Liver (tissue), 3 donors: ENCODE measurements around the gene CYP11A1.

Source experiments
- CTCF ChIP-seq: fragments of 150-350 bp; IDR thresholded peaks from 2 replicates; pipeline ENCODE4 v1.5.1; 2017; ENCODE audit warnings: improper control_type of control experiment, low read depth, low read length; ENCODE audit not compliant: missing input control
- FOXA2 ChIP-seq: IDR thresholded peaks from 2 replicates; pipeline ENCODE4 v1.6.1; 2016; ENCODE audit warnings: antibody characterized with exemption
- GABPA ChIP-seq, 2 donors: IDR thresholded peaks in 1 of 2; conservative IDR thresholded peaks in 1 of 2; 2 replicates each; pipeline ENCODE4 v1.6.1; 2016; ENCODE audit warnings: antibody characterized with exemption in 2 of 2, mild to moderate bottlenecking in 1 of 2, moderate library complexity in 1 of 2
- HNF4G ChIP-seq: IDR thresholded peaks from 2 replicates; pipeline ENCODE4 v1.6.1; 2016; ENCODE audit warnings: antibody characterized with exemption
- MAX ChIP-seq: IDR thresholded peaks from 2 replicates; pipeline ENCODE4 v1.6.1; 2016; ENCODE audit warnings: antibody characterized with exemption
- RAD21 ChIP-seq, 2 donors: IDR thresholded peaks; 2 replicates each; pipeline ENCODE4 v1.6.1; 2016; ENCODE audit warnings: antibody characterized with exemption in 2 of 2, mild to moderate bottlenecking in 2 of 2
- REST ChIP-seq: IDR thresholded peaks from 2 replicates; pipeline ENCODE4 v1.6.1; 2016; ENCODE audit warnings: antibody characterized with exemption, mild to moderate bottlenecking
- TAF1 ChIP-seq: conservative IDR thresholded peaks from 2 replicates; pipeline ENCODE4 v1.6.1; 2016; ENCODE audit warnings: antibody characterized with exemption, mild to moderate bottlenecking
- YY1 ChIP-seq: IDR thresholded peaks from 2 replicates; pipeline ENCODE4 v1.6.1; 2016; ENCODE audit warnings: antibody characterized with exemption, mild to moderate bottlenecking
- ZBTB33 ChIP-seq: IDR thresholded peaks from 2 replicates; pipeline ENCODE4 v1.6.1; 2016; ENCODE audit warnings: antibody characterized with exemption
- donor health status: healthy.
- donor health status: healthy.

GRCh38 chr15:74381190-74381453 lies 13.7 kb upstream of the CYP11A1 start:
- TF ChIP-seq CTCF (no peak), YY1 (no peak), GABPA (IDR thresholded peaks at IDR 0.05 in 1 of 2, conservative IDR thresholded peaks at IDR 0.05 in 1 of 2) (no peak), HNF4G (no peak), ZBTB33 (no peak), MAX (no peak), REST (no peak), FOXA2 (no peak), RAD21 (IDR thresholded peaks at IDR 0.05) (no peak), TAF1 (no peak)
